Naive thymus-derived CD4-positive, alpha-beta T cell (primary cell): ENCODE results near the gene EVL. TPM values are rescaled to one million over a fixed set of nuclear protein-coding genes. Genes with fewer than 3 reads are reported as not detected.

Source experiments
- ATAC-seq: fragments of 150-1000 bp; cut with Tn5 transposase; 2 replicates; pipeline ENCODE4 v1.10.0; 2021; ENCODE audit warnings: mild to moderate bottlenecking, moderate library complexity
- CTCF ChIA-PET: fragments of 350-600 bp; sonication (Branson Sonifier 250); formaldehyde crosslinking; loops from one replicate; lab custom pipeline; 2021; ENCODE audit warnings: antibody characterized with exemption; lab: Charles Lee
- POLR2A ChIA-PET: fragments of 350-600 bp; sonication (Branson Sonifier 250); formaldehyde crosslinking; loops from one replicate; lab custom pipeline; 2021; ENCODE audit warnings: antibody characterized with exemption, inconsistent platforms; lab: Charles Lee
- DNase-seq, 9 donors: peaks; one replicate each; pipeline versions ENCODE4 v3.0.0 to v3.0.0-alpha.2; 2020 to 2022; ENCODE audit warnings: mixed read lengths in 1 of 9
- H3K27ac ChIP-seq: one replicate; pipeline ENCODE4 v1.7.0; 2013; ENCODE audit warnings: mild to moderate bottlenecking, low read depth, low read length, moderate library complexity
- H3K27me3 ChIP-seq, 2 donors: one replicate each; pipeline ENCODE4 v1.7.0; 2013; ENCODE audit warnings: low read length in 2 of 2, mild to moderate bottlenecking in 2 of 2, moderate library complexity in 2 of 2; ENCODE audit not compliant: control insufficient read depth in 2 of 2, insufficient read depth in 2 of 2
- H3K36me3 ChIP-seq, 3 experiments: 1 replicate in 2 of 3; 2 replicates in 1 of 3; pipeline ENCODE4 v1.7.0; 2013; ENCODE audit warnings: low read length in 3 of 3, mild to moderate bottlenecking in 3 of 3, moderate library complexity in 1 of 3; ENCODE audit not compliant: insufficient read depth in 3 of 3, control insufficient read depth in 2 of 3
- H3K4me1 ChIP-seq, 2 donors: one replicate each; pipeline ENCODE4 v1.7.0; 2013; ENCODE audit warnings: low read length in 2 of 2, mild to moderate bottlenecking in 2 of 2, moderate library complexity in 1 of 2; ENCODE audit not compliant: control insufficient read depth in 2 of 2, insufficient read depth in 2 of 2
- H3K4me3 ChIP-seq: 2 replicates; pipeline ENCODE4 v1.7.0; 2013; ENCODE audit warnings: mild to moderate bottlenecking, low read length
- H3K9me3 ChIP-seq, 3 experiments: 1 replicate in 2 of 3; 2 replicates in 1 of 3; pipeline ENCODE4 v1.7.0; 2013; ENCODE audit warnings: low read length in 3 of 3; ENCODE audit not compliant: control insufficient read depth in 2 of 3
- H3K27ac Mint-ChIP-seq, 9 donors: one replicate each; pipeline ENCODE4 v1.8.0; 2020 to 2022; ENCODE audit warnings: mixed read lengths in 9 of 9, mild to moderate bottlenecking in 8 of 9, moderate library complexity in 5 of 9, inconsistent platforms in 2 of 9
- H3K27me3 Mint-ChIP-seq, 5 donors: one replicate each; pipeline ENCODE4 v1.8.0; 2021 to 2022; ENCODE audit warnings: mixed read lengths in 5 of 5, mild to moderate bottlenecking in 1 of 5
- H3K36me3 Mint-ChIP-seq, 5 donors: one replicate each; pipeline ENCODE4 v1.8.0; 2020 to 2022; ENCODE audit warnings: mixed read lengths in 5 of 5, mild to moderate bottlenecking in 3 of 5, inconsistent platforms in 1 of 5
- H3K4me1 Mint-ChIP-seq, 7 donors: one replicate each; pipeline ENCODE4 v1.8.0; 2020 to 2022; ENCODE audit warnings: mixed read lengths in 7 of 7, mild to moderate bottlenecking in 3 of 7, inconsistent platforms in 1 of 7
- H3K4me3 Mint-ChIP-seq, 10 donors: one replicate each; pipeline ENCODE4 v1.8.0; 2020 to 2022; ENCODE audit warnings: mild to moderate bottlenecking in 10 of 10, mixed read lengths in 10 of 10, moderate library complexity in 6 of 10, inconsistent platforms in 2 of 10
- H3K9me3 Mint-ChIP-seq, 11 donors: one replicate each; pipeline ENCODE4 v1.8.0; 2020 to 2022; ENCODE audit warnings: mixed read lengths in 11 of 11, mild to moderate bottlenecking in 4 of 11, inconsistent platforms in 1 of 11, moderate library complexity in 1 of 11
- intact Hi-C, 2 donors: fragments of 100-400 bp; cut with micrococcal nuclease; formaldehyde crosslinking; loops; one replicate each; pipeline ENCODE4 v1.15.1; 2023
- polyA plus RNA-seq, 2 donors: library from polyadenylated mRNA; unstranded; fragments of 300-500 nt; fragmentation: Illumina TruSeq; gene quantifications; one replicate each; pipeline ENCODE4 v1.2.3, GENCODE V29; 2021
- total RNA-seq, 6 experiments: library from RNA in 5 of 6; stranded (reverse) in 5 of 6; gene quantifications; 1 replicate in 5 of 6; 2 replicates in 1 of 6; pipeline ENCODE4 v1.2.3 and lab custom pipeline; 2021 to 2026

Gene EVL
- total and polyA plus RNA-seq, 7 experiments from 2014 or later, result 163 to 1,469 (median 936) TPM

GRCh38 chr14:100079726-100080005 lies 14.4 kb downstream of the EVL start:
- ChIA-PET CTCF (interaction anchor here (1.1 to 26.3 kb wide), 5 partner anchors 10 to 98 kb away, joined by 4 to 758 read pairs (median 25); partner anchors contain the start of gene EVL), POLR2A (interaction anchor here (0.7 to 59.0 kb wide), 7 partner anchors 14 to 143 kb away, joined by 3 to 2344 read pairs (median 4); partner anchors contain the start of gene EVL)
- intact Hi-C loops, result loop anchor here (1.0 to 2.0 kb wide), 3 partner anchors 11 to 29 kb away; partner anchors contain the start of gene EVL (in 2 of the 2)
- Mint-ChIP-seq H3K27me3 (no peaks in the 10 kb centered on the region), H3K36me3 (peaks cover 7 to 84% (median 25%) of the 10 kb centered on the region in 5 donors), H3K4me1 (peaks cover 83 to 99% (median 96%) of the 10 kb centered on the region in 7 donors), H3K4me3 (peak overlapping the region; percentile 78 to 98 (median 87)), H3K27ac (peak overlapping the region; percentile 89 to 100 (median 98)), H3K9me3 (peaks cover 0 to 4% (median 0%) of the 10 kb centered on the region in 11 donors)
- H3K9me3 ChIP-seq, result no peaks in the 10 kb centered on the region
- H3K36me3 ChIP-seq, result peaks cover 19 to 24% (median 20%) of the 10 kb centered on the region in 3 experiments
- no peak for ATAC-seq
- peak overlapping the region; percentile 39 for H3K4me3 ChIP-seq
- H3K4me1 ChIP-seq, result peaks cover 88 to 100% of the 10 kb centered on the region in 2 donors
- DNase-seq, result no peak
- no peaks in the 10 kb centered on the region for H3K27me3 ChIP-seq
- H3K27ac ChIP-seq, result peak overlapping the region; percentile 98

- Histone ChIP-seq H3K4me3 (peak overlapping the region; percentile 7), H3K4me1 (peaks cover 88 to 98% of the 10 kb centered on the region in 2 donors), H3K27me3 (no peaks in the 10 kb centered on the region), H3K9me3 (no peaks in the 10 kb centered on the region), H3K27ac (peak overlapping the region; percentile 98), H3K36me3 (peaks cover 19 to 26% (median 23%) of the 10 kb centered on the region in 3 experiments)
- H3K27ac Mint-ChIP-seq, result peak overlapping the region; percentile 89 to 100 (median 98)
- DNase-seq (no peak), ATAC-seq (no peak)
- H3K4me1 Mint-ChIP-seq, result peaks cover 81 to 99% (median 96%) of the 10 kb centered on the region in 7 donors
- ChIA-PET POLR2A (interaction anchor here (0.8 to 59.0 kb wide), 5 partner anchors 14 to 144 kb away, joined by 3 to 2344 read pairs (median 5); partner anchors contain the start of gene EVL), CTCF (interaction anchor here (0.7 to 26.3 kb wide), 6 partner anchors 10 to 163 kb away, joined by 3 to 758 read pairs (median 15); partner anchors contain the start of gene EVL)
- intact Hi-C loops, result no loop called here
- H3K4me3 Mint-ChIP-seq, result peak overlapping the region; percentile 78 to 98 (median 87)
- peaks cover 11 to 82% (median 29%) of the 10 kb centered on the region in 5 donors for H3K36me3 Mint-ChIP-seq
- no peaks in the 10 kb centered on the region for H3K27me3 Mint-ChIP-seq
- peaks cover 0 to 4% (median 0%) of the 10 kb centered on the region in 11 donors for H3K9me3 Mint-ChIP-seq
Measured at GRCh38 chr14:100080206-100080605, 15.0 kb downstream of the EVL start.

GRCh38 chr14:100081997-100082625 lies 16.9 kb downstream of the EVL start:
- no peaks in the 10 kb centered on the region for H3K27me3 Mint-ChIP-seq
- ATAC-seq (no peak), DNase-seq (peak in 2 of 9 donors; percentile 21 to 53)
- H3K27me3 ChIP-seq, result no peaks in the 10 kb centered on the region
- peaks cover 0 to 4% (median 0%) of the 10 kb centered on the region in 11 donors for H3K9me3 Mint-ChIP-seq
- no peaks in the 10 kb centered on the region for H3K9me3 ChIP-seq
- H3K4me3 ChIP-seq, result peak overlapping the region; percentile 40
- CTCF ChIA-PET, result interaction anchor here (0.7 to 26.3 kb wide), 8 partner anchors 12 to 282 kb away, joined by 3 to 758 read pairs (median 6); partner anchors contain the start of gene EVL
- peaks cover 10 to 78% (median 36%) of the 10 kb centered on the region in 5 donors for H3K36me3 Mint-ChIP-seq
- peak overlapping the region; percentile 98 for H3K27ac ChIP-seq
- intact Hi-C loops, result loop anchor here (1.0 kb wide), 4 partner anchors 7 to 25 kb away; no protein-coding TSS in a partner anchor
- H3K4me3 Mint-ChIP-seq, result peak overlapping the region; percentile 80 to 93 (median 88)
- H3K36me3 ChIP-seq, result peaks cover 28 to 38% (median 36%) of the 10 kb centered on the region in 3 experiments
- H3K27ac Mint-ChIP-seq, result peak overlapping the region; percentile 92 to 99 (median 98)
- POLR2A ChIA-PET, result interaction anchor here (0.6 to 59.0 kb wide), 5 partner anchors 12 to 203 kb away, joined by 3 to 2344 read pairs (median 3); partner anchors contain the start of gene EVL
- H3K4me1 Mint-ChIP-seq, result peaks cover 71 to 99% (median 93%) of the 10 kb centered on the region in 7 donors
- peaks cover 88 to 92% of the 10 kb centered on the region in 2 donors for H3K4me1 ChIP-seq

GRCh38 chr14:100082723-100083122 lies 17.5 kb downstream of the EVL start:
- Histone ChIP-seq H3K36me3 (peaks cover 28 to 42% (median 42%) of the 10 kb centered on the region in 3 experiments), H3K4me3 (peak overlapping the region; percentile 40), H3K27me3 (no peaks in the 10 kb centered on the region), H3K27ac (peak overlapping the region; percentile 98), H3K9me3 (no peaks in the 10 kb centered on the region), H3K4me1 (peaks cover 85 to 92% of the 10 kb centered on the region in 2 donors)
- intact Hi-C loops, result no loop called here
- ATAC-seq (no peak), DNase-seq (no peak)
- peak overlapping the region; percentile 92 to 99 (median 98) for H3K27ac Mint-ChIP-seq
- H3K4me3 Mint-ChIP-seq, result peak overlapping the region; percentile 80 to 93 (median 88)
- ChIA-PET POLR2A (interaction anchor here (1.1 to 59.0 kb wide), 3 partner anchors 11 to 155 kb away, joined by 3 to 2344 read pairs (median 2344); partner anchors contain the start of gene EVL), CTCF (interaction anchor here (1.2 to 26.3 kb wide), 6 partner anchors 13 to 101 kb away, joined by 4 to 758 read pairs (median 16); partner anchors contain the start of gene EVL)
- H3K27me3 Mint-ChIP-seq, result no peaks in the 10 kb centered on the region
- peaks cover 72 to 99% (median 94%) of the 10 kb centered on the region in 7 donors for H3K4me1 Mint-ChIP-seq
- H3K9me3 Mint-ChIP-seq, result peaks cover 0 to 4% (median 0%) of the 10 kb centered on the region in 11 donors
- H3K36me3 Mint-ChIP-seq, result peaks cover 13 to 77% (median 41%) of the 10 kb centered on the region in 5 donors

- no peaks in the 10 kb centered on the region for H3K9me3 ChIP-seq
- H3K4me3 ChIP-seq, result peak overlapping the region; percentile 40
- peak in 5 of 9 donors; percentile 39 to 78 (median 60) for DNase-seq
- peak overlapping the region; percentile 66 to 93 (median 88) for H3K4me3 Mint-ChIP-seq
- H3K4me1 ChIP-seq, result peaks cover 87 to 89% of the 10 kb centered on the region in 2 donors
- no peaks in the 10 kb centered on the region for H3K27me3 ChIP-seq
- peak overlapping the region; percentile 98 for H3K27ac ChIP-seq
- ChIA-PET POLR2A (interaction anchor here (0.6 to 59.0 kb wide), 3 partner anchors 10 to 132 kb away, joined by 3 to 2344 read pairs (median 2344); partner anchors contain the start of gene EVL), CTCF (interaction anchor here (9.6 to 26.3 kb wide), 2 partner anchors 14 to 22 kb away, joined by 192 to 758 read pairs; partner anchors contain the start of gene EVL)
- no peaks in the 10 kb centered on the region for H3K27me3 Mint-ChIP-seq
- peak overlapping the region; percentile 92 to 99 (median 98) for H3K27ac Mint-ChIP-seq
- peaks cover 66 to 99% (median 95%) of the 10 kb centered on the region in 7 donors for H3K4me1 Mint-ChIP-seq
- H3K9me3 Mint-ChIP-seq, result peaks cover 0 to 4% (median 0%) of the 10 kb centered on the region in 11 donors
- peaks cover 16 to 80% (median 48%) of the 10 kb centered on the region in 5 donors for H3K36me3 Mint-ChIP-seq
- ATAC-seq, result peak; percentile 58
- intact Hi-C loops, result no loop called here
- peaks cover 35 to 52% (median 44%) of the 10 kb centered on the region in 3 experiments for H3K36me3 ChIP-seq
Measured at GRCh38 chr14:100083706-100084105, 18.5 kb downstream of the EVL start.

- Mint-ChIP-seq H3K27ac (peak overlapping the region; percentile 92 to 99 (median 98)), H3K9me3 (peaks cover 0 to 2% (median 0%) of the 10 kb centered on the region in 11 donors), H3K36me3 (peaks cover 16 to 79% (median 49%) of the 10 kb centered on the region in 5 donors), H3K27me3 (no peaks in the 10 kb centered on the region), H3K4me3 (peak overlapping the region; percentile 60 to 93 (median 80)), H3K4me1 (peaks cover 66 to 99% (median 95%) of the 10 kb centered on the region in 7 donors)
- intact Hi-C loops, result no loop called here
- no peaks in the 10 kb centered on the region for H3K9me3 ChIP-seq
- no peaks in the 10 kb centered on the region for H3K27me3 ChIP-seq
- H3K36me3 ChIP-seq, result peaks cover 35 to 60% (median 52%) of the 10 kb centered on the region in 3 experiments
- no peak for DNase-seq
- H3K4me3 ChIP-seq, result no peak overlapping the region
- ChIA-PET POLR2A (interaction anchor here (44.4 to 59.0 kb wide), 2 partner anchors 9 to 20 kb away, joined by 2344 read pairs; partner anchors contain the start of gene EVL), CTCF (interaction anchor here (9.6 to 26.3 kb wide), 2 partner anchors 15 to 21 kb away, joined by 192 to 758 read pairs; partner anchors contain the start of gene EVL)
- H3K4me1 ChIP-seq, result peaks cover 86 to 89% of the 10 kb centered on the region in 2 donors
- peak overlapping the region; percentile 98 for H3K27ac ChIP-seq
- no peak for ATAC-seq
Measured at GRCh38 chr14:100084591-100084990, 19.4 kb downstream of the EVL start.
